ENCODE data around the gene CHTOP. TPM values are rescaled to one million over a fixed set of nuclear protein-coding genes. Genes with fewer than 3 reads are reported as not detected.
A peak's percentile ranks its signal among the peaks of the same experiment; 100 is the strongest.
"Not testable (repeated sequence)": the region's sequence is repeated elsewhere in the genome, so short reads cannot be mapped to it uniquely, and the experiment has no call there.

Gene CHTOP
- total RNA-seq, 1 experiment from 2014 or later = 68.2 TPM

- no peaks in the 10 kb centered on the region for H3K36me3 ChIP-seq
- H3K9me3 ChIP-seq (replicated peaks) = no peaks in the 10 kb centered on the region
- H3K27ac ChIP-seq = no peak overlapping the region
- H3K4me3 ChIP-seq = no peak overlapping the region
- no peak for DNase-seq
- H3K27me3 ChIP-seq = no peaks in the 10 kb centered on the region
- no peaks in the 10 kb centered on the region for H3K4me1 ChIP-seq
Observed at GRCh38 chr1:153652805-153653500, 19.1 kb downstream of the CHTOP start.

GRCh38 chr1:153655333-153655732, 21.5 kb downstream of the CHTOP start:
- H3K4me1 ChIP-seq = no peaks in the 10 kb centered on the region
- H3K9me3 ChIP-seq (replicated peaks) = no peaks in the 10 kb centered on the region
- H3K27me3 ChIP-seq = no peaks in the 10 kb centered on the region
- peak in 1 of 2 experiments; percentile 26 for DNase-seq
- H3K36me3 ChIP-seq = no peaks in the 10 kb centered on the region
- H3K4me3 ChIP-seq = no peak overlapping the region
- H3K27ac ChIP-seq = no peak overlapping the region

- Histone ChIP-seq H3K36me3 (peaks cover 27% of the 10 kb centered on the region), H3K27me3 (no peaks in the 10 kb centered on the region), H3K4me3 (peak within 1 kb of the TSS; percentile 92), H3K4me1 (no peaks in the 10 kb centered on the region), H3K27ac (peak within 1 kb of the TSS; percentile 53), H3K9me3 (replicated peaks) (no peaks in the 10 kb centered on the region)
- peak; percentile 88 to 90 for DNase-seq
Observed at GRCh38 chr1:153658400-153659174, 24.7 kb downstream of the CHTOP start, which contains the start of gene SNAPIN. Gene SNAPIN, plus strand, starts transcription at chr1:153658703. Its CDS starts 41 bp downstream, at chr1:153658744.

GRCh38 chr1:153659175-153659534, 25.3 kb downstream of the CHTOP start:
- H3K4me3 ChIP-seq = peak overlapping the region; percentile 92
- no peaks in the 10 kb centered on the region for H3K27me3 ChIP-seq
- H3K9me3 ChIP-seq (replicated peaks) = no peaks in the 10 kb centered on the region
- H3K27ac ChIP-seq = no peak overlapping the region; the same call in 1 of the 2 replicates
- H3K36me3 ChIP-seq = peaks cover 33% of the 10 kb centered on the region
- H3K4me1 ChIP-seq = no peaks in the 10 kb centered on the region
- peak in 1 of 2 experiments; percentile 12 for DNase-seq

- DNase-seq = no peak
- Histone ChIP-seq H3K27ac (no peak overlapping the region), H3K36me3 (peaks cover 38% of the 10 kb centered on the region)
Observed at GRCh38 chr1:153659656-153660055, 25.8 kb downstream of the CHTOP start.

GRCh38 chr1:153661111-153661708, 27.3 kb downstream of the CHTOP start:
- no peaks in the 10 kb centered on the region for H3K27me3 ChIP-seq
- no peaks in the 10 kb centered on the region for H3K4me1 ChIP-seq
- H3K9me3 ChIP-seq (replicated peaks) = no peaks in the 10 kb centered on the region
- H3K4me3 ChIP-seq = no peak overlapping the region
- no peak overlapping the region for H3K27ac ChIP-seq
- no peak for DNase-seq
- peaks cover 53% of the 10 kb centered on the region for H3K36me3 ChIP-seq

More at GRCh38 chr1:153659656-153660055, 25.8 kb downstream of the CHTOP start:
- no peaks in the 10 kb centered on the region for H3K4me1 ChIP-seq
- H3K27me3 ChIP-seq = no peaks in the 10 kb centered on the region
- H3K4me3 ChIP-seq = peak overlapping the region; percentile 92; the same call in 1 of the 2 replicates
- H3K9me3 ChIP-seq (replicated peaks) = no peaks in the 10 kb centered on the region

- Histone ChIP-seq H3K36me3 (peaks cover 64% of the 10 kb centered on the region), H3K4me3 (no peak overlapping the region), H3K27ac (no peak overlapping the region), H3K4me1 (no peaks in the 10 kb centered on the region), H3K9me3 (replicated peaks) (no peaks in the 10 kb centered on the region), H3K27me3 (no peaks in the 10 kb centered on the region)
- no peak for DNase-seq
Observed at GRCh38 chr1:153662269-153662668, 28.4 kb downstream of the CHTOP start.

- Histone ChIP-seq H3K9me3 (replicated peaks) (no peaks in the 10 kb centered on the region), H3K27me3 (no peaks in the 10 kb centered on the region), H3K27ac (no peak overlapping the region), H3K4me1 (no peaks in the 10 kb centered on the region), H3K4me3 (no peak overlapping the region), H3K36me3 (peaks cover 73% of the 10 kb centered on the region)
- DNase-seq = no peak
Observed at GRCh38 chr1:153663211-153663610, 29.3 kb downstream of the CHTOP start.

GRCh38 chr1:153667439-153667838, 33.6 kb downstream of the CHTOP start:
- DNase-seq = no peak
- Histone ChIP-seq H3K36me3 (peaks cover 74% of the 10 kb centered on the region), H3K27ac (no peak overlapping the region), H3K9me3 (replicated peaks) (no peaks in the 10 kb centered on the region), H3K4me1 (peaks cover 3% of the 10 kb centered on the region; the same call in 1 of the 2 replicates), H3K4me3 (no peak overlapping the region), H3K27me3 (no peaks in the 10 kb centered on the region)

GRCh38 chr1:153668672-153669071, 34.8 kb downstream of the CHTOP start:
- H3K4me1 ChIP-seq; DNase-seq; H3K9me3 ChIP-seq (replicated peaks); H3K27me3 ChIP-seq; H3K4me3 ChIP-seq; H3K27ac ChIP-seq: not testable (repeated sequence)
- peaks cover 61% of the 10 kb centered on the region for H3K36me3 ChIP-seq

GRCh38 chr1:153669606-153670005, 35.7 kb downstream of the CHTOP start:
- no peak for DNase-seq
- Histone ChIP-seq H3K4me1 (peaks cover 3% of the 10 kb centered on the region; the same call in 1 of the 2 replicates), H3K4me3 (peak overlapping the region; percentile 73), H3K27ac (no peak overlapping the region), H3K27me3 (no peaks in the 10 kb centered on the region), H3K9me3 (replicated peaks) (no peaks in the 10 kb centered on the region), H3K36me3 (peaks cover 52% of the 10 kb centered on the region)

GRCh38 chr1:153670257-153670858, 36.5 kb downstream of the CHTOP start:
- Histone ChIP-seq H3K4me3 (peak overlapping the region; percentile 73), H3K27ac (peak overlapping the region; percentile 74), H3K36me3 (peaks cover 44% of the 10 kb centered on the region), H3K9me3 (replicated peaks) (no peaks in the 10 kb centered on the region), H3K4me1 (peaks cover 3% of the 10 kb centered on the region; the same call in 1 of the 2 replicates), H3K27me3 (no peaks in the 10 kb centered on the region)
- DNase-seq = no peak

GRCh38 chr1:153670859-153671627, 37.2 kb downstream of the CHTOP start, which contains the start of gene ILF2:
Gene ILF2, minus strand, starts transcription at chr1:153670993. Its CDS starts 71 bp downstream, at chr1:153670922.
- peak within 1 kb of the TSS; percentile 73 for H3K4me3 ChIP-seq

More at GRCh38 chr1:153670859-153671627, 37.2 kb downstream of the CHTOP start, which contains the start of gene ILF2:
- peak; percentile 97 to 98 for DNase-seq
- H3K27me3 ChIP-seq = no peaks in the 10 kb centered on the region
- H3K36me3 ChIP-seq = peaks cover 38% of the 10 kb centered on the region
- no peaks in the 10 kb centered on the region for H3K9me3 ChIP-seq (replicated peaks)
- H3K4me1 ChIP-seq = peaks cover 3% of the 10 kb centered on the region; the same call in 1 of the 2 replicates
- H3K27ac ChIP-seq = peak within 1 kb of the TSS; percentile 74

Data from SJCRH30 (cell line).